Smooth muscle cell (in vitro differentiated cells): ENCODE data around the gene SETBP1. TPM values are rescaled to one million over a fixed set of nuclear protein-coding genes. Genes with fewer than 3 reads are reported as not detected.

Experiments
- DNase-seq: peaks from one replicate; lab custom pipeline; 2025; ENCODE audit not compliant: unreplicated experiment; lab: John Stamatoyannopoulos, UW
- H2AFZ ChIP-seq: fragments of 200-600 bp; sonication (generic); 2 replicates; pipeline ENCODE4 v1.6.0; 2016; ENCODE audit warnings: antibody characterized with exemption, low read depth, mild to moderate bottlenecking
- H3F3A ChIP-seq: fragments of 200-600 bp; sonication (generic); 2 replicates; pipeline ENCODE4 v1.6.0; 2017; ENCODE audit warnings: antibody characterized with exemption, low read depth
- H3K27ac ChIP-seq: fragments of 200-600 bp; sonication (generic); 2 replicates; pipeline ENCODE4 v1.5.1; 2016; ENCODE audit warnings: low read depth, mild to moderate bottlenecking
- H3K27me3 ChIP-seq: fragments of 200-600 bp; sonication (generic); 2 replicates; pipeline ENCODE4 v1.6.1; 2016; ENCODE audit warnings: low read depth, mild to moderate bottlenecking
- H3K36me3 ChIP-seq: fragments of 200-600 bp; sonication (generic); 2 replicates; pipeline ENCODE4 v1.5.1; 2016; ENCODE audit warnings: low read depth
- H3K4me1 ChIP-seq: fragments of 200-600 bp; sonication (generic); 2 replicates; pipeline ENCODE4 v1.5.1; 2016; ENCODE audit warnings: low read depth
- H3K4me2 ChIP-seq: fragments of 200-600 bp; sonication (generic); 2 replicates; pipeline ENCODE4 v1.6.0; 2016; ENCODE audit warnings: mild to moderate bottlenecking
- H3K4me3 ChIP-seq: fragments of 200-600 bp; sonication (generic); 2 replicates; pipeline ENCODE4 v1.5.1; 2016; ENCODE audit warnings: mild to moderate bottlenecking
- H3K79me2 ChIP-seq: fragments of 200-600 bp; sonication (generic); 2 replicates; pipeline ENCODE4 v1.6.0; 2016; ENCODE audit warnings: low read depth, mild to moderate bottlenecking
- H3K9ac ChIP-seq: fragments of 200-600 bp; sonication (generic); 2 replicates; pipeline ENCODE4 v1.6.0; 2016; ENCODE audit warnings: low read depth
- H3K9me3 ChIP-seq: fragments of 200-600 bp; sonication (generic); replicated peaks from 2 replicates; pipeline ENCODE4 v1.5.1; 2016; ENCODE audit warnings: low read depth
- H4K20me1 ChIP-seq: fragments of 200-600 bp; sonication (generic); 2 replicates; pipeline ENCODE4 v1.6.0; 2016; ENCODE audit warnings: low read depth
- CTCF ChIP-seq: fragments of 200-600 bp; sonication (generic); IDR thresholded peaks from 2 replicates; pipeline ENCODE4 v1.5.1; 2017; ENCODE audit warnings: borderline replicate concordance, mild to moderate bottlenecking, antibody characterized with exemption; ENCODE audit not compliant: insufficient read depth, poor library complexity, severe bottlenecking
- WGBS: methylation state at CpG from one replicate; pipeline ENCODE4 v1.1.7; 2016; ENCODE audit warnings: low lambda C conversion rate; 5-methylcytosine and 5-hydroxymethylcytosine counted together
- polyA plus RNA-seq: library from polyadenylated mRNA; unstranded; fragments of >200 nt; fragmentation: Nextera tagmentation; extraction: Ambion mirVana; gene quantifications from 2 replicates; pipeline ENCODE4 v1.2.1, GENCODE V29; 2016
- total RNA-seq: library from RNA; depleted of rRNA; stranded (reverse); fragments of >200 nt; gene quantifications from 2 replicates; pipeline ENCODE4 v1.2.3, GENCODE V29; 2014

Gene SETBP1
- total and polyA plus RNA-seq, 2 experiments from 2014 or later: 6.1 to 17.7 TPM

GRCh38 chr18:44833786-44834185, 153.1 kb downstream of the SETBP1 start:
- TF ChIP-seq CTCF: no peak
- H3K27ac ChIP-seq: no peak overlapping the region

DNA sequence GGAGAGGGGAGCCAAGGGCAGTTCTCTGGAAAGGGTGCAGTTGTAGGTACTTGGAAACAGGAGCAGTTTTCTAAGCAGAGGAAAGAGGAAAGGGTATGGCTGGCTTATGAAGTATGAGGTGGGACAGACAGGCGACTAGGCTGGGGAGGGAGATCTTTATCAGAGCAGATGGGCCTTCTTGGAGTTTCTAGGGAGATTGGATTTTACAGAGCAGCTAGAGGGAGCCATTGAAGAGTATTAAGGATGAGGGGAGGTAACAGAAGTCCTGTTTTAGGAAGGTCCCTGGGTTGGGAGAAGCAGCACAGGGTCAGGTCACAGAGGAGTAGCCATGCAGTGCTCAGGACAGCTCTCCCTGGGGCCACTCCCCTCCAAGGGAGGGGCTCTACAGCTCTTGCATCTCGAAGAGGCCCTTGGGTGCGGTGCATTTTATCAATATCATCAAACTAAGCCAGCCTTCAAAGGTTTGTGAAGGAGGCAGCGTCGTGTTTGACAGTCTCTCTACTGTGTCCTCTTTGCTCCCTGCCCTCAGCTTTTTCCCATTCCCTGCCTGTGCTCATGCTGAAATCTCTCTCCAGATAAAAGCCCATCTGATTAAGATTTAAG, 154.3 kb downstream of the SETBP1 start:
- H2AFZ ChIP-seq: no peak overlapping the region
- DNase-seq: no peak
- 51% methylated on average over 5 of the region's 5 CpGs for WGBS

More at GRCh38 chr18:44833786-44834185, 153.1 kb downstream of the SETBP1 start:
- H3K4me2 ChIP-seq: no peak overlapping the region
- H4K20me1 ChIP-seq: peaks cover 28% of the 10 kb centered on the region
- no peak overlapping the region for H3K4me3 ChIP-seq
- H3K9me3 ChIP-seq: no peaks in the 10 kb centered on the region
- DNase-seq: no peak
- no peak overlapping the region for H2AFZ ChIP-seq
- H3K36me3 ChIP-seq: no peaks in the 10 kb centered on the region
- peaks cover 40% of the 10 kb centered on the region for H3K79me2 ChIP-seq
- 81% methylated on average over 2 of the region's 2 CpGs for WGBS
- peaks cover 28% of the 10 kb centered on the region for H3K4me1 ChIP-seq
- no peak overlapping the region for H3K9ac ChIP-seq
- no peaks in the 10 kb centered on the region for H3K27me3 ChIP-seq
- peaks cover 25% of the 10 kb centered on the region for H3F3A ChIP-seq

GRCh38 chr18:44835703-44836102, 155.0 kb downstream of the SETBP1 start:
- no peak for TF ChIP-seq CTCF
- Histone ChIP-seq H3K27ac (no peak overlapping the region), H3K79me2 (peaks cover 34% of the 10 kb centered on the region), H3K9ac (no peak overlapping the region), H3K4me3 (no peak overlapping the region), H4K20me1 (peaks cover 39% of the 10 kb centered on the region), H3K4me2 (no peak overlapping the region), H3K36me3 (no peaks in the 10 kb centered on the region), H3F3A (peaks cover 25% of the 10 kb centered on the region), H3K27me3 (no peaks in the 10 kb centered on the region), H2AFZ (no peak overlapping the region), H3K9me3 (no peaks in the 10 kb centered on the region), H3K4me1 (peaks cover 28% of the 10 kb centered on the region)
- no peak for DNase-seq
- WGBS: 58% methylated on average over 6 of the region's 6 CpGs

More for the DNA sequence above, 154.3 kb downstream of the SETBP1 start:
- H3F3A ChIP-seq: peaks cover 25% of the 10 kb centered on the region
- peaks cover 32% of the 10 kb centered on the region for H3K4me1 ChIP-seq
- no peaks in the 10 kb centered on the region for H3K36me3 ChIP-seq
- peaks cover 34% of the 10 kb centered on the region for H3K79me2 ChIP-seq
- no peak overlapping the region for H3K9ac ChIP-seq
- H3K27ac ChIP-seq: no peak overlapping the region
- no peak overlapping the region for H3K4me2 ChIP-seq
- no peaks in the 10 kb centered on the region for H3K27me3 ChIP-seq
- peaks cover 34% of the 10 kb centered on the region for H4K20me1 ChIP-seq
- no peak for TF ChIP-seq CTCF
- H3K9me3 ChIP-seq: no peaks in the 10 kb centered on the region
- H3K4me3 ChIP-seq: no peak overlapping the region

DNA sequence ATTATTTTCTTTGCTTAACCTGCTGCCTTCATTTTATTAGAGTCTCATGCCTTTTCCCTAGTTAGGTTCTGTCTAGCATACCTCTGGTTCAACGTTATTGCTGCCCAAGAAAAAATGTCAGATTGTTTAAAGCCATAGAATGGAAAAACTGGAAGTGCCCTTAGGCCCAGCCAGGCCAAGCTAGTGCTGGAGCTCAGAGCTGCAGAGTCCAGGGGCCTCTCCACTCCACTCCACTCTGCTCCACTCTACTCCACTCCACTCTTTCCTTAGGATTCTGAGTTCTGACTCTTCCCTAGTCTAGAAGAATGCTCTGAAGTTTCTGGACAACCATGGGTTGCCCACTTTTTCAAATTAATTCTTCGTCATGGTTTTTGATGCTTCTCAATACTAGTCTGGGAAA, 155.6 kb downstream of the SETBP1 start:
- H4K20me1 ChIP-seq: peaks cover 44% of the 10 kb centered on the region
- H3K9me3 ChIP-seq: no peaks in the 10 kb centered on the region
- H3K4me1 ChIP-seq: peaks cover 25% of the 10 kb centered on the region
- TF ChIP-seq CTCF: no peak
- H3K27ac ChIP-seq: no peak overlapping the region
- 71% methylated on average over 2 of the region's 2 CpGs for WGBS
- no peak overlapping the region for H3K4me3 ChIP-seq
- H3K4me2 ChIP-seq: no peak overlapping the region
- DNase-seq: no peak
- H2AFZ ChIP-seq: no peak overlapping the region
- H3K9ac ChIP-seq: no peak overlapping the region
- H3K27me3 ChIP-seq: no peaks in the 10 kb centered on the region
- H3F3A ChIP-seq: peaks cover 25% of the 10 kb centered on the region
- H3K36me3 ChIP-seq: no peaks in the 10 kb centered on the region
- peaks cover 36% of the 10 kb centered on the region for H3K79me2 ChIP-seq
